HG03439 (cell line): Measurements from ENCODE around the gene PRKRIP1.
"Not testable (repeated sequence)": the region's sequence is repeated elsewhere in the genome, so short reads cannot be mapped to it uniquely, and the experiment has no call there.

ENCODE experiments used
- ATAC-seq: cut with Tn5 transposase; IDR thresholded peaks from one replicate; pipeline ENCODE4 v1.9.1; 2021; ENCODE audit warnings: mild to moderate bottlenecking, moderate library complexity; ENCODE audit not compliant: unreplicated experiment

PRKRIP1 gene

DNA sequence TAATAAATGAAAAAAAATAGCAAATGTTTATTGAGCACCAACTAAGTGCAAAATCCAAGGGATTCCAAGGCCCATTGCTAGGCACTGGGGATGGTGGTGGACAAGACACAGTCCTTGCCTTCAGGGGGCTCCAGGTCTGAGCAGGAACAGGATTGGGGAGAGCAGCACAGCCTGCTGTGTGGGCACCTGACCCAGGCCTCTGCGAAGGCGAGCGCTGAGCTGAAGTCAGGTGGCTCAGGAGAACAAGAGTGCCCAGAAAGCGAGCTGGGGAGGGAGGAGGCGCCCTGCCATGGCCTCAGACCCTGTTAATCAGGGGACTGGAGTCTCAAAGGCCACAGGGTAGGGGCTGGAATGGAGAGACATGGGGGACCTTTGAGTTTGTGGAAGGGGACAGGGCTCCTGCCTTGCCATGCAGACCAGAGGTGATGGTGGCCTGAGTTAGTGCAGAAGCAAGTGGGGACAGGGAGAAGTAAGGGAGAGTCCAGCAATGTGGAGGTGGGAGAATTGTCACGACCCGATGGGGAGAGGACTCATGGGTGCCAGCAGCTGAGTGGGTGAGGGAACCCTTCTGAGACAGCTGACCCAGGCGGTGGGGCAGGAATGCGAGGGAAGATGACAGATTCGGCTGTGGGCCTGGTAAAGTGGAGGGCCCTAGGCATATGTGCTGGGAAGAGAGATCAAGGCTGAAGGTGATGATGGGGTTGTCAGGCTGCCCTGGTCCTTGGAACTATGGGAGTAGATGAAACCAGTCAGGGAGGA is 33.2 kb downstream of the PRKRIP1 start:
- no peak for ATAC-seq

DNA sequence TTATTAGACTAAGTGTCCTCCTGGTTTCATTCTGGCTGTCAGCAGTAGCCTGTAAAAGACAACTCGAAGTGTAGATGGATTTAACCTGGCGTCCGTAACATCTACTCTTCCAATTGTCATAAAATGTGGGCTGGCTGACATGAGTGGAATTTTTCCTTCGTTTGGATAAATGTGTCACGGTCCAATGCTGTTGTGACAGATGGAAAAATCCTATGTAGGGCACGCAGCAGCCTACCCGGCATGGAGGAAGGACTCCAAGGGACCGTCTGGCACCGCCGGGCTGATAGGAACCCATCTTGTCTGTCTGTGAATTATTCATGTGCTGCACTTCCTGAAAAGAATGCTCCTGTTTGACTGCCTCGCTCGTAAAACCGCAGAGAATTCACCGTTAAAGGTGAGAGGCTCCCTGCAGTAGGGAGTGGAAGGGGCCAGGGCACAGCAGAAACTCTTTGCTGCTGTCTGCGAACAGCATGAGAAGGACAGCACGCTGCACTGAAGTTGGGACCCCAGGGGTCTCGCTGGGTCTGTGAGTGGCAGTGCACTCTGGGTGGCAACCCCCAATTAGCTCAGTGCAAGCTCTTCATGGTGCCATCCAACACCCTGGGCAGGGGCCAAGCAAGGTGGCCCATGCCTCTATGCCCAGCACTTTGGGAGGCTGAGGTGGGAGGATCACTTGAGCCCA is 35.6 kb downstream of the PRKRIP1 start:
- ATAC-seq: no peak

DNA sequence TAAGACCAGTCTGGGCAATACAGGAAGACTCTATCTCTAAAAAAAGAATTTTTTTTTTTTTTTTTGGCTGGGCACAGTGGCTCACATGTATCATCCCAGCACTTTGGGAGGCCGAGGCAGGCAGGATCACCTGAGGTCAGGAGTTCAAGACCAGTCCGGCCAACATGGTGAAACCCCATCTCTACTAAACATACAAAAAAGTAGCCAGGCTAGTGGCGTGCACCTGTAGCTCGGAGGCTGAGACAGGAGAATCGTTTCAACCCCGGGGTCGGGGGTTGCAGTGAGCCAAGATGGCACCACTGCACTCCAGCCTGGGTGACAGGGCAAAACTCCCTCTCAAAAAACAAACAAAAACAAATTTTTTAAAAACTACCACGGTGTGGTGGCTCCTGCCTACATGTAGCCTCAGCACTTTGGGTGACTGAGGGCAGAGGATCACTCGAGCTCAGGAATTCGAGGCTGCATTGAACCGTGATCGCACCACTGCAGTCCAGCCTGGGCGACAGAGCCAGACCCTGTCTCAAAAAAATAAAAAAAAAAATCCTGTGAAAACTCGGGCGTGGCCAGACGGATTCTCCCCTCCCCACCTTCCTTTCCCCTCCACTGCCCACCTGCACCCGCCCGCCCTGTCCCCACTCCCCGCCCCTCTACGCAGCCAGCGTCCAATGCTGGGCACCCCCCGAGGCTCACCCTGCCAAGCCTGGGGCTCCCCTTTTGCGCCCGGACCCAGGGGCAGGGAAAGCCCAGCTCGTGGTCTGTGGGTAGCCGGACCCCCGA is 36.5 kb downstream of the PRKRIP1 start:
- peak; percentile 17 for ATAC-seq

DNA sequence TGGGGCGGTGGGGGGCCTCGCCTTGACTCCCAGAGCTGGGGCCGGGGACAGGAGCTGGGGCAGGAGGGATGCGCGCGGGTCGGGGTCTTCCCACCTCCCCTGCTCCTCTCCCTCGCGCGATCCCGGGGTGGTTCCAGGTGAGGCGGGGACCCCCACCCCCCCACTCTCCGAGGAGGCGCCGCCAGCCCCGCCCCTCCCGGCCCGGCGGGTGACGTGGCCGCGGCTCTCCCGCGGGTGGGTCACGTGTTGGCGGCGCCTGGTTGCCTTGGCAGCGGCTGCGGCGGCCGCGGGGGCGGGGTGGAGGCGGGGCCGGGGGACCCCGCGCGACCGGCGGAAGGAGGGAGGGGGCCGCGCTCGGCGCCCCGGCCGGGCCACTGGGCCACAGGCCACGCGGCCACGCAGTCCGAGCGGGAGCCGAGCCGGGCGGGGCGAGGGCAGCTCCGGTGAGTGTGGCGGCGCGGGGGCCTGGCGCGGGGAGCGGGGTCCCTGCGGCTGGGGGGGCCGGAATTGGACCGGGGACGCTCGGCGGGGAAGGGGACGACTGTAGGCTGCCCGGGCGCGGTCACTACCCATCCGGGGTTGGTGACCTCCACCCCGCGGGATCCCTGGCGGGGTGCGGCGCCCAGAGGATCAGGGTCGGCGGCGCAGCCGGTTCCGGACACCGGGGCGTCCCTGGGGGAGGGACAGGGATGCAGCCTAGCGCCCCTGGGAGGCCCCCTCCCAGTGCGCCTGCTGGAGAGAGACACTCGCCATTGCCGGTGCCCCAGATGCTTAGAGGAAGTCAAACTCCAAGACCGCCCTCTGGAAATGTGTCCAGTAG is 37.3 kb downstream of the PRKRIP1 start, which contains the start of gene ORAI2:
Gene ORAI2, plus strand, starts transcription at position 357 of the 820 bp plus-strand sequence. CDS start 5,382 bp downstream, outside the sequence.
- peak; percentile 44 for ATAC-seq

DNA sequence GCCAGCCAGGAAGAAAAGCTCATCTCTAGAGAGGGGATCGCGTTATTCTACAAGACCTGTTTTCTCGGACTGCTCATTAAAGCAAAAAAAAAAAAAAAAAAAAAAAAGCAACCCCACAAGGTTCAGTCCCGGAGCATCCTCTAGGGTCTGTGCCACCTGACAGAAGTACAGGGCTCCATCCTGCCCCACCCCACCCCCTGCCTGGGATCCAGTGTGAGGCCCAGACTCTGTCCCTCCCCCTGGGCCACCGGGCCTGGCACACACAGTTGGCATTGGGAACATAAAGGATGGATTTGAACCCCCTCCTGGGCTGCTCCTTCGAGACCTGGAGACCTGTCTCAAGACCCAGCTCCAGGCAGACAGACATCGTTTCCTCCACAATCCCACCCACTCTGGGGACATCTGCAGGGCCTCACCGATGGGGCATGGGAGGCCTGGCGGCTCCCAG is 37.9 kb downstream of the PRKRIP1 start:
- ATAC-seq: peak; percentile 6

DNA sequence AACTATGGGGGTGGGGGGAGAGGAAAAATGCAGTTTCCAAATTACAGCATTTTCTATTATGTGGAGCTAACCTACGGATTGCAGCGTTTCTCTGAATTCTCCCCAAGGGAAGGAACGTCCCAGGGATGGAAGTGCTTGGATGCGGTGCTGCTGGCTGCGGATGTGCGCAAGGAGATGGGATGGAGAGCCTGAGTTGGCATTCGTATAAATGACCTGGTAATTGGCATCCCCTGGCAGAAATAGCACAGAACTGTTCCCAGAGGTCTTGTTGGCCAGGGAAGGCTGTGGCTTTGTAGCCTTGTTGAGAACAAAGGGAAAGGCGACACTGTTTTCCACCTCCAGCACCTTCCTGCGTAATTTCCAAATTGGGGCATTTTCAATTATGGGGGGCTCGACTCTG is 40.0 kb downstream of the PRKRIP1 start:
- ATAC-seq: no peak

DNA sequence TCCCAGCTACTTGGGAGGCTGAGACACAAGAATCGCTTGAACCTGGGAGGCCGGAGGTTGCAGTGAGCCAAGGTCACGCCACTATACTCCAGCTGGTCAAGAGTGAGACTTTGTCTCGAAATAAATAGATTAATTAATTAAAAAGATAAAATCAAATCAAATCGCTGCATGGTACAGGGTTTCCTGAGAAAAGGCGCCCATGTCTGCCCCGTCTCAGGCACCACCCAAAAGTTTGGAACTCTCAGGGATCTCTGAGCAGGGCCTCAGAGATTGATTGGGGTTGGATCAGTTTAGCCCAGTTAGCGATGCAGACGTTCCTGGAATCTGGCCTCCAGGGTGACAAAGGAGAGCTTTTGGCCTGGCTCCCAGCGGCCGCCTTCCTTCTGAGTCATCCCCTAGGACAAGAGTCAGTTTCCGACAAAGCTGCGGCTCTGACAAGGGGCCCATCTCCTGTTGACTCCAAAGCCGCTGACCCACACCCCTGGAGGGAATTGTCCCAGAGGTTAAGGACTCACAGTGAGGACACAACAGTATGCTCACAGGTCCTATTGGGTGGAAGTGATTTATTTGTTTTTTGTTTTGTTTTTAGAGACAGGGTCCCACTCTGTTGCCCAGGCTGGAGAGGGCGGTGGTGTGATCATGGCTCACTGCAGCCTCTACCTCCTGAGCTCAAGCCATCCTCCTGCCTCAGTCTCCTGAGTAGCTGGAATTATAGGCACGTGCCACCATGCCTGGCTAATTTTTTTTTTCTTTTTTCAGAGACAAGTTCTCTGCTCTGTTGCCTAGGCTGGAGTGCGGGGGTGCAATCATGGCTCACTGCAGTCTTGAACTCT is 44.0 kb downstream of the PRKRIP1 start:
- no peak for ATAC-seq

DNA sequence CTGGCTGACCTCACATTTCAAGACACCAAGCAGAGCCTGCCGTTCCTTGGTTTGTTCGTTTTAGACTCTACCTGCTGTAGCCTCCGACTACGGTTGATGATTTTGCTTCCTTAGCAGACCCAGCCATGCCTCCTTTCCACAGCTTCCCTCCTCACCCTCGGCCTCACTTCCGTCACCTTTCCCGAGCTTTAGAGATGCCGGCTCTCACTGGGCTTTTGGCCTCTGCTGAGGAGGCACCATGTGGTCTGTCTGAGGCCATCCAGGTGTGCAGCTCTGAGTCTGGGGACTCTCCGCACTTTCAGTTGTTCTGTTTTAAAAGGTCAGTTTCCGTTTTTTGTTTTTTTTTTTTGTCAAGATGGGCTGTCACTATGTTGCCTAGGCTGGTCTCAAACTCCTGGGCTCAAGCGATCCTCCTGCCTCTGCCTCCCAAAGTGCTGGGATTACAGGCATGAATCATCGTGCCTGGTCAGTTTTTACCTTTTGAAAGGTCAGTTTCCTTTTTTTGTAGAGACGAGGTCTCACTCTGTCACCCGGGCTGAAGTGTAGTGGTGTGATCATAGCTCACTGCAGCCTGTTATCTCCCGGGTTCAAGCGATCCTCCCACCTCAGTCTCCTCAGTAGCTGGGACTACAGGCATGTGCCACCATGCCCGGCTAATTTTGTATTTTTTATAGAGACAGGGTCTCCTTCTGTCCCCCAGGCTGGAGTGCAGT is 49.0 kb downstream of the PRKRIP1 start:
- ATAC-seq: peak; percentile 40

DNA sequence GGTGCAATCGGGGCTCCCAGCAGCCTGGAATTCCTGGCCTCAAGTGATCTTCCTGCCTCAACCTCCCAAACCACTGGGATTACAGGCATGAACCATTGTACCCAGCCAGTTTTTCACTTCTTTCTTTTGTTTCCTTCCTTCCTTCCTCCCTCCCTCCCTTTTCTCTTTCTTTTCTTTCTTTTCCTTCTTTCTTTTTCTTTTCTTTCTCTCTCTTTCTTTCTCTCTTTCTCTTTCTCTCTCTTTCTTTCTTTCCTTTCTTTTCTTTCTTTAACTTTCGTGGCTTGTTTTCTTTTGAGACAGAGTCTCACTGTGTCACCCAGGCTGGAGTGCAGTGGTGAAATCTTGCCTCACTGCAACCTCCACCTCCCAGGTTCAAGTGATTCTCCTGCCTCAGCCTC is 49.5 kb downstream of the PRKRIP1 start:
- ATAC-seq: no peak

DNA sequence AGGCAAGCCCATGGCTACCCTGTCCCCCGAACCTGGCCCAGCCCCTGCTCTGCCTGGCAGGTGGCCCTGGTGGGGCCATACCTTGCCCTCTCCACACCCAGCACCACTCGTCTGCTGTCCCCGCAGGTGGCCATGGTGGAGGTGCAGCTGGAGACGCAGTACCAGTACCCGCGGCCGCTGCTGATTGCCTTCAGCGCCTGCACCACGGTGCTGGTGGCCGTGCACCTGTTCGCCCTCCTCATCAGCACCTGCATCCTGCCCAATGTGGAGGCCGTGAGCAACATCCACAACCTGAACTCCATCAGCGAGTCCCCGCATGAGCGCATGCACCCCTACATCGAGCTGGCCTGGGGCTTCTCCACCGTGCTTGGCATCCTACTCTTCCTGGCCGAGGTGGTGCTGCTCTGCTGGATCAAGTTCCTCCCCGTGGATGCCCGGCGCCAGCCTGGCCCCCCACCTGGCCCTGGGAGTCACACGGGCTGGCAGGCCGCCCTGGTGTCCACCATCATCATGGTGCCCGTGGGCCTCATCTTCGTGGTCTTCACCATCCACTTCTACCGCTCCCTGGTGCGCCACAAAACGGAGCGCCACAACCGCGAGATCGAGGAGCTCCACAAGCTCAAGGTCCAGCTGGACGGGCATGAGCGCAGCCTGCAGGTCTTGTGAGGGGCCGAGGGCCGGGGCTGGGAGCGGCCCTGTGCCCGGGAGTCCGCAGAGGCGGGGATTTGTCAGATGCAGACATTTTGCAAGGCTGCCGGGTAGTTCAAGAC is 50.4 kb downstream of the PRKRIP1 start:
- no peak for ATAC-seq

DNA sequence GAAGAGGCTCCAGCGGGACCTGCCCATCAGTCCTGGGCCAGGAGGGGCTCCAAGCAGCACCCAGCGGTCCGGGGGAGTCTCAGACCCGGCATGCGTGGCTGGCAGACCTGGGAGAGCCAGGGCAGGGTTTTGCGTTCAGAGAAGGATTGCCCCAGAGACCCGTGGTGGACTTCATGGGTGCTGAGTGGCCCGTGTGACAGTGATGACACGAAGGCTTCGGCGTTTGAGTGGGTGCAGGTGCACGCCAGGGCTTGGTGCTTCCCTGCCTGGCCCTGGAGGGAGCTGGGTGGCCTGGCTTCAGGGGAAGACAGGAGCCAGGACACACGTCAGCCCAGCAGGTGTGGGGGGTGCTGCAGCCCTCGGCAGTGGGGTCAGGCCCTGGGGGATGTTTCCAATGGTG is 51.1 kb downstream of the PRKRIP1 start:
- no peak for ATAC-seq

DNA sequence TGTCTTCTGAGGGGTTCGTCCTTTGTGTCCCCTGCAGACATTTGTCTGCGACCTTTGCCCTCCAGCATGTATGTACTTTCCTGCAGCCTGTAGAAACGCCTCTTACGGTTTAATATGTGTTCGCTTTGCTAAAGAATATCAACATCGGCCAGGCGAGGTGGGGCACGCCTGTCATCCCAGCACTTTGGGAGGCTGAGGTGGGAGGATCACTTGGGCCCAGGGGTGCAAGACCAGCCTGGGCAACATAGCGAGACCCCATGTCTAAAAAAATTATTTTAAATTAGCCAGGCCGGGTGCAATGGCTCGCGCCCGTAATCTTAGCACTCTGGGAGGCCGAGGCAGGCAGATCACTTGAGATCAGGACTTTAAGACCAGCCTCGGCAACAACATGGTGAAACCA is 53.0 kb downstream of the PRKRIP1 start:
- ATAC-seq: no peak

DNA sequence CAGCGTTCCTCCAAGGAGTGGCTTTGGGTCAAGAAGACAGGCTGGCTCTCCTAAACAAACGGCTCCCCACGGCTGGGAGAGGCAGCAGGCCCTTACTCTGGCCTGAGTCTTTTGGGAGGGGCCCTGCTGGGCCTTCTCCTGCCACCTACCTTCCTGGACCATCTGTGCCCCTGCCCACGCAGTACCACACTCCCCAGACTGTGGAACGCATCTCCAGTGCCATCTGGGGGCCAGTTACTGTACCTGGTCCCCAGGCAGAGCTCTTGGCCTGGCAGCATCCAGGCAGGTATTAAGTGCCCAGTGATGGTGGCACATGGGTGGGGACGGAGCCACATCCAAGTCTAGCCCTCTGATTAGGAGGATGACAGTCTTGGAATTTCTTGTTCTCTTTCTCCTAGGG is 54.1 kb downstream of the PRKRIP1 start:
- ATAC-seq: no peak

DNA sequence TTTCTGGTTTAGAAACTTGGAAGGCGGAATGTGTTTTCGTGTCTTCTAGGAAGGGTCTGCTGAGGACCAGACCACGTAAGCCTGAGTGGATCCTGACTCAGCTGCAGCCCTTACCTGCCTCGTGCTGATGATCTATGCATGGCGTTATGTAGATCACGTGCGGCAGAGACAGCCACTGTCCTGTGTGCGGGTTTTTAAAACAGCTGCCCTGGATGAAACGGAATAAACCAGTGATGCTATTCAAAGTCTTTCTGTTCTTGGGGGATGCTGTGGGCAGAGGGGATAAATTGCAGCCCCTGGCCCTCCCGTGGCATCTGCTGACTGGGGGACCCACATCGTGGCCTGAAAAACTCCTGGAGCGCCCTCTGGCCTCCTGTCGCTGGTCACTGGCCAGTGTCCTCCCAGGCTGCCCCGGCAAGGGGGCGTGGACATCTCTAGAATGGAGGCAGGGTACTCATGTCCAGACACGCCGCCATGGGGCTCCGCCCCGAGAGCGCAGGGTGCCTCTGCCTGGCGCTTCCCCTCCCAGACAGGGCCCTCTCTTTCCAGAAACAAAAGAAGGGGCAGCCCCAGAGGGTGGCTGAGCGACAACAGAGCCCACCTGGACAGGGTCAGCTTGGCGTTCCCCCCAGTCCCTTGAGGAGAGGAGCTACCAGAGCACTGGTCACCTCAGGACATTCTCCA is 55.4 kb downstream of the PRKRIP1 start:
- no peak for ATAC-seq

DNA sequence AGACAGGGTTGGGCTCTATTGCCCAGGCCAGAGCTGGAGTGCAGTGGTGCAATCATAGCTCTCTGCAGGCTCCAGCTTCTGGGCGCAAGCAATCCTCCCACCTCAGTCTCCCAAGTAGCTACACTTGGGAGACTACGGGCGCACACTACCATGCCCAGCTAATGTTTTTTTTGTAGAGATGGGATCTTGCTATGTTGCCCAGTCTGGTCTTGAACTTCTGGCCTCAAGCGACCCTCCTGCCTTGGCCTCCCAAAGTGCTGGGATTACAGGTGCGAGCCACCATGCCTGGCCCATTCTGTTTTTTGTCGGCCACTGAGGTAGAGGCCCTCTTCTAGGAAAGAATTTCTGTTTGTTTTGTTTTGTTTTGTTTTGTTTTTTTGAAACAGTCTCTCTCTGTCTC is 56.3 kb downstream of the PRKRIP1 start:
- ATAC-seq: no peak

DNA sequence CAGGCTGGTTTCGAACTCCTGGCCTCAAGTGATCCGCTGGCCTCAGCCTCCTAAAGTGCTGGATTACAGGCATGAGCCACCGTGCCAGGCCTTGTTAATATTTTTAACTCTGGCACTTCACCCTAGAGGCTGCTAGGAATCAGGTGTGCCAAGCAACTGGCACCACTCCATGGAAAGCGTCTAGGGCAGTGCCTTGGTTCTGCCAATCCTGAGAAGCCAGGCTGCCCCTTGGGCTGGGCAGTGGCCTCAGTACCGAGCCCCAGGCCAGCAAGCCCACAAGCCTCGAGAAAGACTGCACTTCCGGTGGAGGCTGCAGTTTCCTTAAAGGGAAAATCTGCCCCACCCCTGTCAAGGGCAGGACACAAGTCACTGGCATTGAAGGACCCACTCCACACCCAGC is 57.2 kb downstream of the PRKRIP1 start:
- no peak for ATAC-seq

DNA sequence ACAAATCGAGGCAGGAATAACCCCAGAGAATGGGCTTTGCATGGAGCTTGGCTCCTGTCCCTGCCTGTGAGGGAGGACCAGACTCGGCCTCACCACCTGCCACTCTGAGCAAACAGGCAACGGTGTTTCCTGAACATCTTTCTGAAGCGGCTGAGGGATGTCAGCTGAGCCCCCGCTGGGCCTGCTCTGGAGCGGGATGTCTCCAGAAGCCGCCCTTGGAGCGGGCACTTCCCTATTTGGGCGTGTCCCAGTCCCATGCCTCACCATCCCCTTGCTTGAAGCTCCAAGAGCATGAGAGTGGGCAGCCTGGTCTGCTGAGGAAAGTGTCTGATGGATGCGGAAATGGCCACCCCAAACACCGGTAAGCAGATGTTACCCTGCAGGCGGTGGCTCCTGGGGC is 58.3 kb downstream of the PRKRIP1 start:
- ATAC-seq: no peak

DNA sequence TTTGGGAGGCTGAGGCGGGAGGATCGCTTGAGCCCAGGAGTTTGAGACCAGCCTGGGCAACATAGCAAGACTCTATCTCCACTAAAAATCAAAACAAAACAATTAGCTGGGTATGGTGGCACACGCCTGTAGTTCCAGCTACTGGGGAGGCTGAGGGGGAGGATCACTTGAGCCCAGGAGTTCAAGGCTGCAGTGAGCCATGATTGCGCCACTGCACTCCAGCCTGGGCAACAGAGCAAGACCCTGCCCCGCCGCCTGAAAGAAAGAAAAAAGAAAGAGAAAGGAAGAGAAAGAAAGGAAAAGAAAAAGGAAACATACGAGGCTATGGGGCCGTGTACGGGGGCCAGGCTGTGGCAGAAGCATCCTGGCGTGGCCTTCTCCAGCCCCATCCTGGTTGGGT is 58.8 kb downstream of the PRKRIP1 start:
- ATAC-seq: not testable (repeated sequence)
